Mesothelial cell of epicardium (in vitro differentiated cells): ENCODE results near the gene MEGF11. TPM values are rescaled to one million over a fixed set of nuclear protein-coding genes. Genes with fewer than 3 reads are reported as not detected.

Experiments used
- DNase-seq, 2 experiments: peaks; one replicate each; pipeline ENCODE4 v3.0.0; 2021; ENCODE audit warnings: low spot score in 2 of 2; ENCODE audit not compliant: unreplicated experiment in 2 of 2
- H3K27ac Mint-ChIP-seq: 2 replicates; pipeline ENCODE4 v1.8.0; 2021; ENCODE audit warnings: mixed read lengths
- H3K27me3 Mint-ChIP-seq: 2 replicates; pipeline ENCODE4 v1.8.0; 2021; ENCODE audit warnings: low read depth, mixed read lengths
- H3K36me3 Mint-ChIP-seq: 2 replicates; pipeline ENCODE4 v1.8.0; 2021; ENCODE audit warnings: mixed read lengths
- H3K4me1 Mint-ChIP-seq: 2 replicates; pipeline ENCODE4 v1.8.0; 2021; ENCODE audit warnings: mixed read lengths
- H3K4me3 Mint-ChIP-seq: 2 replicates; pipeline ENCODE4 v1.8.0; 2021; ENCODE audit warnings: mild to moderate bottlenecking, moderate library complexity, mixed read lengths
- H3K9me3 Mint-ChIP-seq: 2 replicates; pipeline ENCODE4 v1.8.0; 2021; ENCODE audit warnings: mixed read lengths
- CTCF ChIP-seq: fragments of 200-600 bp; sonication (generic); IDR thresholded peaks from one replicate; pipeline ENCODE4 v1.5.0; 2021; ENCODE audit warnings: antibody characterized with exemption; ENCODE audit not compliant: unreplicated experiment
- total RNA-seq: library from RNA; stranded (reverse); gene quantifications from 3 replicates; pipeline ENCODE4 v1.2.1, GENCODE V29; 2021

The MEGF11 gene
- total RNA-seq, 1 donor from 2014 or later: 3.7 TPM

DNA sequence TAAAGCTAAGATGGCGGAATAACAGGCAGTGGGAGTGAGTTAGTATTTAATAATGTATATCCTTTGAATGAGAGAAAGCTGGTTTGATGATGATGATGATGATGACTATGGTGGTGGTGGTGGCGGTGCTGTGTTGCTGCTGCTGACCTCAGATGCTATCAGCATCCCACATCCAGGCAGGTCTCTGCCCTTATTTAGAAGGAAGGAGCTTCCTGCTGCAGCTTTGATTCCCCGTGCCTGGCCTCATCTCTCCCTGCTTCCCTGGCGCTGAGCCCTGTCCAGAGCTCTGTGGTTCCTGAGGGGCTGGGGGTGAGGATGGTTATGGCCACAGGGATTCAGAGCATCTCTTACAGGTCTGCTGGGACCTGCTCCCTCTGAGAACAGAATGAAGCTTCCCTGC lies 311.1 kb downstream of the MEGF11 start:
- H3K4me3 Mint-ChIP-seq: no peak overlapping the region
- H3K4me1 Mint-ChIP-seq: peaks cover 3% of the 10 kb centered on the region
- no peak for TF ChIP-seq CTCF
- H3K27me3 Mint-ChIP-seq: peaks cover 7% of the 10 kb centered on the region
- H3K27ac Mint-ChIP-seq: no peak overlapping the region
- no peaks in the 10 kb centered on the region for H3K36me3 Mint-ChIP-seq
- DNase-seq: no peak
- no peaks in the 10 kb centered on the region for H3K9me3 Mint-ChIP-seq

GRCh38 chr15:65940618-65940909 lies 313.0 kb downstream of the MEGF11 start:
- no peak overlapping the region for H3K27ac Mint-ChIP-seq
- H3K9me3 Mint-ChIP-seq: no peaks in the 10 kb centered on the region
- H3K4me3 Mint-ChIP-seq: no peak overlapping the region
- peaks cover 3% of the 10 kb centered on the region for H3K4me1 Mint-ChIP-seq
- no peaks in the 10 kb centered on the region for H3K36me3 Mint-ChIP-seq
- no peak for TF ChIP-seq CTCF
- DNase-seq: no peak
- peaks cover 3% of the 10 kb centered on the region for H3K27me3 Mint-ChIP-seq

- Mint-ChIP-seq H3K4me1 (peaks cover 3% of the 10 kb centered on the region), H3K9me3 (no peaks in the 10 kb centered on the region), H3K27me3 (peaks cover 3% of the 10 kb centered on the region), H3K4me3 (no peak overlapping the region), H3K36me3 (no peaks in the 10 kb centered on the region), H3K27ac (no peak overlapping the region)
- TF ChIP-seq CTCF: no peak
- no peak for DNase-seq
Observed at GRCh38 chr15:65939901-65940617, 313.5 kb downstream of the MEGF11 start.

DNA sequence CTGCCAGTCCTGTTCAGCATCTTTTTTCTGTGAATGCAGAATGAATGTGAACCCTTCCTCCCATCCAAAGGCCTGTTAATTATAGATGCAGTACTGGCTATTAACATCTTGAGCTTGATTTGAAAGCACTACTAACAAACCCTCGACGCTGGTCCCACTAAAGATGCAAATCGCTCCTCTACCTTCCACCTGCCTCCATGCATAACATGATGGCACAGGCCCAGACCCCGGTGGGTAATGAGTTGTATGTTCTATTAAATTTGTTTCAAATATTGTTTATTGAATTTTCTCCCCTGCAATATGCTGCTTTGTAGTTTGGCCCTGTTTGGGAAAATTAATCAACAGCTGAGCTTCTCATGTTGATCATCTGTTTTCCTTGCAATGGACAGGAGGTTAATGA lies 314.9 kb downstream of the MEGF11 start:
- peaks cover 3% of the 10 kb centered on the region for H3K4me1 Mint-ChIP-seq
- no peak overlapping the region for H3K4me3 Mint-ChIP-seq
- H3K27me3 Mint-ChIP-seq: no peaks in the 10 kb centered on the region
- H3K9me3 Mint-ChIP-seq: no peaks in the 10 kb centered on the region
- no peak overlapping the region for H3K27ac Mint-ChIP-seq
- no peaks in the 10 kb centered on the region for H3K36me3 Mint-ChIP-seq
- no peak for DNase-seq
- no peak for TF ChIP-seq CTCF

- no peak for DNase-seq
- H3K9me3 Mint-ChIP-seq: no peaks in the 10 kb centered on the region
- H3K27ac Mint-ChIP-seq: no peak overlapping the region
- peaks cover 7% of the 10 kb centered on the region for H3K4me1 Mint-ChIP-seq
- no peaks in the 10 kb centered on the region for H3K27me3 Mint-ChIP-seq
- H3K4me3 Mint-ChIP-seq: no peak overlapping the region
- no peak for TF ChIP-seq CTCF
- H3K36me3 Mint-ChIP-seq: no peaks in the 10 kb centered on the region
Observed at GRCh38 chr15:65937476-65937875, 316.1 kb downstream of the MEGF11 start.

- H3K36me3 Mint-ChIP-seq: no peaks in the 10 kb centered on the region
- peaks cover 7% of the 10 kb centered on the region for H3K4me1 Mint-ChIP-seq
- H3K4me3 Mint-ChIP-seq: no peak overlapping the region
- TF ChIP-seq CTCF: no peak
- no peak for DNase-seq
- H3K27me3 Mint-ChIP-seq: no peaks in the 10 kb centered on the region
- H3K9me3 Mint-ChIP-seq: no peaks in the 10 kb centered on the region
- H3K27ac Mint-ChIP-seq: no peak overlapping the region
Observed at GRCh38 chr15:65937054-65937453, 316.5 kb downstream of the MEGF11 start.
